Thyroid gland (tissue), 4 donors: ENCODE measurements around the gene GABRR2. TPM values are rescaled to one million over a fixed set of nuclear protein-coding genes. Genes with fewer than 3 reads are reported as not detected.

Experiments
- DNase-seq, 2 donors: peaks; one replicate each; pipeline ENCODE4 v3.0.0-alpha.2; 2019
- H3K27ac ChIP-seq, 3 donors: fragments of 200-600 bp; sonication (generic); 1 replicate in 2 of 3; 2 replicates in 1 of 3; pipeline ENCODE4 v1.5.1; 2016 to 2019; ENCODE audit warnings: mild to moderate bottlenecking in 1 of 3, moderate library complexity in 1 of 3
- H3K27me3 ChIP-seq: fragments of 200-600 bp; sonication (generic); one replicate; pipeline ENCODE4 v1.5.1; 2019
- H3K36me3 ChIP-seq, 2 donors: fragments of 200-600 bp; sonication (generic); one replicate each; pipeline ENCODE4 v1.5.1; 2016 to 2019
- H3K4me1 ChIP-seq, 2 donors: fragments of 200-600 bp; sonication (generic); one replicate each; pipeline ENCODE4 v1.5.1; 2017 to 2019
- H3K4me3 ChIP-seq, 3 donors: fragments of 200-600 bp; sonication (generic); replicated peaks in 1 of 3; 1 replicate in 2 of 3; 2 replicates in 1 of 3; pipeline ENCODE4 v1.5.1; 2016; ENCODE audit warnings: mild to moderate bottlenecking in 1 of 3
- H3K9me3 ChIP-seq: fragments of 200-600 bp; sonication (generic); one replicate; pipeline ENCODE4 v1.5.1; 2017
- POLR2A ChIP-seq, 2 donors: fragments of 450-650 bp; IDR thresholded peaks; one replicate each; pipeline ENCODE4 v1.6.1; 2017; ENCODE audit warnings: antibody characterized with exemption in 2 of 2, mild to moderate bottlenecking in 2 of 2, moderate library complexity in 1 of 2
- WGBS, 2 donors: methylation state at CpG; one replicate each; pipeline ENCODE4 v1.1.5; 2017; 5-methylcytosine and 5-hydroxymethylcytosine counted together
- intact Hi-C: fragments of 100-400 bp; cut with DNase I; formaldehyde crosslinking; loops from one replicate; pipeline ENCODE4 v1.15.1; 2023
- total RNA-seq, 4 donors: library from RNA; depleted of rRNA; stranded (reverse); fragments of >200 nt; gene quantifications; one replicate each; pipeline ENCODE4 v1.2.3, GENCODE V29; 2016
- TF ChIP-seq, protein P1 (sequence below), 6 experiments: fragments of 200-600 bp in 3 of 6; fragments of 450-650 bp in 3 of 6; sonication (generic) in 3 of 6; IDR thresholded peaks; one replicate each; pipeline ENCODE4 v1.5.1; 2016 to 2019; ENCODE audit warnings: antibody characterized with exemption in 6 of 6, mild to moderate bottlenecking in 2 of 6, inconsistent platforms in 1 of 6, moderate library complexity in 1 of 6

GABRR2 gene
- total RNA-seq, 4 donors from 2014 or later = 0.42 to 2.1 (median 0.56) TPM

DNA sequence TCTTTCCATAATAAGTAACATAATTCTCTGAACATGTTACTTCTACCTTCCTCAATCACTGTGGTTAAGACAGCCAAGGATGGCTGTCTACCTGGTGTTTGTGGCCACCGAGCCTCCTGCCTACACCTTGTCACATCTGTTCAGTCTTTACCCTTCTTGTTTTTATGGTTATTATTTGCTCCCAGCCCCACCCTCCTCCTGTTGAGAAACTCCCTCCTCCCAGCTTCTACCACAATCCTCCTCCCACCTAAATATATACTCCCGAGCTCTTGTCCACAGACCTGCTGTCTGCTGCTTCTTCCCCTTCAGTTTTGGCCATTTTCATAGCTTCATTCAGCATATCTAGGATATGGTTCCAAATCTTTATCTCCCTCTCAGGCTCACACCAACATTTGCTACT lies 62.2 kb downstream of the GABRR2 start:
- H3K36me3 ChIP-seq = no peaks in the 10 kb centered on the region

DNA sequence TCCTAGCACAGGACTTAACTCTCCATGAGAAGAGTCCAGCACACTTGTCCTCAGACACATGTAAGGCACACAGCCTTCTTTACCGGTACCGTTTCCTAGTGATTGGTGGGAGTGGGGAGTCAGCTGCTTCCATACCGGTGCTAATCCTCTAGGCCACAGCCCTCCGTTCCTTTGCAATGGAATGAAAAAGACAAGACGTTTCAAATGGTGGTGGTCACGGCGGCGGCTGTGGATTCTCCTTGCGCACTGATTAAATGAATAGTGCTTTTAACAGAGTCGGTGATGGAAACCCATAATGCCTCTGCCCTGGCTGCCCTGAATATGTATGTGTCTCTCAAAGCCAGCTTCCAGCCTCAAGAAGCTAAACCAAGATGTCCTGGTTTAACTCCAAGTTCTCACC lies 63.1 kb downstream of the GABRR2 start:
- intact Hi-C loops = no loop called here
- Histone ChIP-seq H3K4me1 (no peaks in the 10 kb centered on the region), H3K27me3 (no peaks in the 10 kb centered on the region), H3K9me3 (no peaks in the 10 kb centered on the region), H3K27ac (no peak overlapping the region), H3K36me3 (no peaks in the 10 kb centered on the region), H3K4me3 (no peak overlapping the region)
- DNase-seq = no peak
- WGBS, 2 donors = 94 to 99% methylated on average over 10 of the region's 10 CpGs
- TF ChIP-seq POLR2A (IDR thresholded peaks at IDR 0.05) = no peak
- TF ChIP-seq, protein P1, sequence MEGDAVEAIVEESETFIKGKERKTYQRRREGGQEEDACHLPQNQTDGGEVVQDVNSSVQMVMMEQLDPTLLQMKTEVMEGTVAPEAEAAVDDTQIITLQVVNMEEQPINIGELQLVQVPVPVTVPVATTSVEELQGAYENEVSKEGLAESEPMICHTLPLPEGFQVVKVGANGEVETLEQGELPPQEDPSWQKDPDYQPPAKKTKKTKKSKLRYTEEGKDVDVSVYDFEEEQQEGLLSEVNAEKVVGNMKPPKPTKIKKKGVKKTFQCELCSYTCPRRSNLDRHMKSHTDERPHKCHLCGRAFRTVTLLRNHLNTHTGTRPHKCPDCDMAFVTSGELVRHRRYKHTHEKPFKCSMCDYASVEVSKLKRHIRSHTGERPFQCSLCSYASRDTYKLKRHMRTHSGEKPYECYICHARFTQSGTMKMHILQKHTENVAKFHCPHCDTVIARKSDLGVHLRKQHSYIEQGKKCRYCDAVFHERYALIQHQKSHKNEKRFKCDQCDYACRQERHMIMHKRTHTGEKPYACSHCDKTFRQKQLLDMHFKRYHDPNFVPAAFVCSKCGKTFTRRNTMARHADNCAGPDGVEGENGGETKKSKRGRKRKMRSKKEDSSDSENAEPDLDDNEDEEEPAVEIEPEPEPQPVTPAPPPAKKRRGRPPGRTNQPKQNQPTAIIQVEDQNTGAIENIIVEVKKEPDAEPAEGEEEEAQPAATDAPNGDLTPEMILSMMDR (IDR thresholded peaks at IDR 0.05) = no peak

More for the DNA sequence above, 62.2 kb downstream of the GABRR2 start:
- no peak for DNase-seq
- no peaks in the 10 kb centered on the region for H3K4me1 ChIP-seq
- no peaks in the 10 kb centered on the region for H3K9me3 ChIP-seq
- no peak overlapping the region for H3K27ac ChIP-seq
- intact Hi-C loops = no loop called here
- no peak overlapping the region for H3K4me3 ChIP-seq
- WGBS, 2 donors = 82 to 90% methylated on average over 2 of the region's 2 CpGs
- H3K27me3 ChIP-seq = no peaks in the 10 kb centered on the region
- TF ChIP-seq, protein P1 (IDR thresholded peaks at IDR 0.05) = no peak
- no peak for TF ChIP-seq POLR2A (IDR thresholded peaks at IDR 0.05)

DNA sequence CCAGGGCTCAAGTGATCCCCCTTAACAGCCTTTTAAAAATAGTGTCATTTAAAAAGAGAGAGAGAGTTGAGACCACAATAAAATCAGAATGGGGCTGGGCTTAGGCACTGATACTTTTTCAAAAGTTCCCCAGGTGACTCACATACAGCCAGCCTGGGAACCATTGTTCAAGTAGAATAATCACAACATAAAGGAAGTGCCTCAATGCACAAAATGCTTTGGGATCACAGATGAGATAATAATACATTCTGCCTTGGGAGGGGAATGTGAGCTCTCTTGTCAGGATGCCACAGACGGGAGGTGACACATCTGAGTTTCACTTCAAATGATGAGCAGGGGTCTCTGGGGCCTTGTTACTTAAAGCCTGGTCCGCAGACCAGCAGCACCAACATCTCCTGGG lies 63.9 kb downstream of the GABRR2 start:
- intact Hi-C loops = no loop called here
- no peaks in the 10 kb centered on the region for H3K9me3 ChIP-seq
- H3K36me3 ChIP-seq = no peaks in the 10 kb centered on the region
- no peak for TF ChIP-seq POLR2A (IDR thresholded peaks at IDR 0.05)
- TF ChIP-seq, protein P1 (IDR thresholded peaks at IDR 0.05) = no peak
- H3K27ac ChIP-seq = no peak overlapping the region
- H3K4me1 ChIP-seq = no peaks in the 10 kb centered on the region
- no peaks in the 10 kb centered on the region for H3K27me3 ChIP-seq
- H3K4me3 ChIP-seq = no peak overlapping the region
- WGBS, 2 donors = 83 to 92% methylated on average over 2 of the region's 2 CpGs
- DNase-seq = no peak

DNA sequence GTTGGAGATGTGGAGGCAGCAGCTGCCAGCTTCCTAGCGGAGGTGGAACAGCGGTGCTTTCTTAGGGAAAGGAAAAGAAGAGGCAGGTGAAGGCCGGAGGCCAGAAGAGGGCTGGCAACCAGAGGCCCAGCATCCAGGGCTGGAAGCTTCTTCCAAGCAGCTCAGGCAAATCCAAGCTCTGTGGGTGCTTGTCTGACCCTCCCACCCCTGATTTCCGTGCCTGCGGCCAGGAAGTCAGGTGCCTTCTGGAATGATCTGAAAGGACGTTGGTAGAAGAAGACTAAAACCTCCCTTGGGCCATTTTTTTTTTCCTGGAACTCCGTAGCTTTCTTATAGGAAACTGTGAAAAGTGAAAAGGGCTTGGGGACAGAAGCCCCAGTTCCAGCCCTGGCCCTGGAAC lies 64.9 kb downstream of the GABRR2 start:
- no peak overlapping the region for H3K27ac ChIP-seq
- 77 to 85% methylated on average over 7 of the region's 7 CpGs for WGBS, 2 donors
- H3K36me3 ChIP-seq = no peaks in the 10 kb centered on the region
- intact Hi-C loops = no loop called here
- DNase-seq = no peak
- no peaks in the 10 kb centered on the region for H3K4me1 ChIP-seq
- no peak overlapping the region for H3K4me3 ChIP-seq
- no peaks in the 10 kb centered on the region for H3K9me3 ChIP-seq
- TF ChIP-seq, protein P1 (IDR thresholded peaks at IDR 0.05) = no peak
- TF ChIP-seq POLR2A (IDR thresholded peaks at IDR 0.05) = no peak
- no peaks in the 10 kb centered on the region for H3K27me3 ChIP-seq

DNA sequence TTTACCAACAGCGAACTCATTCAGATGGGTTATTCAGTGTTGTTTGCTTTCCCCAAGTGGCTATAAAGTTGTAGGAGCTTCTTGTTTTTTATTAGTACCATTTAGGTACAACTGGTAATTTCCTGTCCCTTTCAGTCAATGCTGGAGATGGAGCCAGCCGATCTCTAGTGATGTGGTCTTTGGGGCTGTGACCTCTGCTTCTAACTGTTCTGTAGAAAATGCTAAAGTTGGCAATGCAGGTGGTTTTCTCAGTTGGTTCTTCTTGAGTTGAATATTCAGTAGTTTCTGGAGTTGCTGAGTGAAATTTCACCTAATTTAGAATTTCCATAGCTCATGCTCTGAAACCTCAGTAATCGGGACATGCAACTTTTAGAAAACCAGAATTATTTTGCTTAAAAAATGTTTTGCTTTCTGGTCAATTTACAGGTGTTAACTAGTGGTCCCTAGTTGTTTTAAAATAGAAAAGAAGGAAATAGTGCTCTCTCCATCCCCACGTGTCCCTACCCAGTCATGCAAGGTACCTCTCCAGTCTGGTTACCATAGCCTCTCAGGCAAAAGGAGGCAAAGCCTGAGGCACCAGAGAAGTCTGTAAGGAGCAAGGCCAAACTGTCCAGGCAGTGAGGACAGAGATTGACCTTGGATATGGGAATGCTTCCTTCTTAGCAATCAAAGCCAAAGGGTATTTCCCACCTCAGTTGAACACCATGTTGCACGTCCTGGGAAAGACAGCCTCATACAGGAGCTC lies 70.7 kb downstream of the GABRR2 start:
- 89% methylated on average over 5 of the region's 5 CpGs for WGBS, 2 donors
- no peak for DNase-seq
- intact Hi-C loops = no loop called here
- H3K27ac ChIP-seq = no peak overlapping the region
- TF ChIP-seq, protein P1 (IDR thresholded peaks at IDR 0.05) = no peak
- TF ChIP-seq POLR2A (IDR thresholded peaks at IDR 0.05) = no peak
- no peaks in the 10 kb centered on the region for H3K4me1 ChIP-seq
- no peaks in the 10 kb centered on the region for H3K9me3 ChIP-seq
- H3K4me3 ChIP-seq = no peak overlapping the region
- no peaks in the 10 kb centered on the region for H3K27me3 ChIP-seq
- H3K36me3 ChIP-seq = no peaks in the 10 kb centered on the region
